GM13976 (cell line): ENCODE data around the gene SCEL.
A peak's percentile ranks its signal among the peaks of the same experiment; 100 is the strongest.

Source experiments
- DNase-seq: peaks from one replicate; pipeline ENCODE4 v3.0.0; 2012; ENCODE audit warnings: low spot score
- in situ Hi-C: fragments of 300-500 bp; cut with MboI; formaldehyde crosslinking; loops from one replicate; pipeline ENCODE4 v1.12.0; 2022; ENCODE audit warnings: low sequenced_read_pairs, mixed read lengths, inconsistent platforms; ENCODE audit not compliant: unreplicated experiment
- TF ChIP-seq, protein P1 (sequence below): IDR thresholded peaks from 2 replicates; pipeline ENCODE4 v1.5.1; 2012; ENCODE audit warnings: borderline replicate concordance, mild to moderate bottlenecking; ENCODE audit not compliant: insufficient read depth; ENCODE audit errors: extremely low read depth, missing control alignments, control extremely low read depth

The SCEL gene

DNA sequence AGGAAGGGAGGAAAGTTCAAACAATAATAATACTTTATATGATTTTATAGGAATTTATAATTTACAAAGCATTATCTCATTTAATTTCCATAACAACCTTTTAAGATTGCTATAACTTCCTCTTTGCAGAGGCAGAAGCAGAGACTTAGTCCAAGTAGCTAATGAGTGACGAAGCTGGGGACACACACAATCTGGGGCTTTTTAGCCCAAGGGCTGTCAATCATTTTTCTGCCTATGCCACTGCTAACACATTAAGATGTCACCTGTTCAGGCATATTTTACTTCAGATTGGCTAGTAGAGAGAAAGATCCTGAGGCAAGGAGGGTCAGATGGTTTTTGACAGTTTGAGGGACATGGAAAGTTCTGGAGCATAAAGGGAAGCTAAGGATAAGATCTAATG is 12.6 kb downstream of the SCEL start:
- TF ChIP-seq, protein P1, sequence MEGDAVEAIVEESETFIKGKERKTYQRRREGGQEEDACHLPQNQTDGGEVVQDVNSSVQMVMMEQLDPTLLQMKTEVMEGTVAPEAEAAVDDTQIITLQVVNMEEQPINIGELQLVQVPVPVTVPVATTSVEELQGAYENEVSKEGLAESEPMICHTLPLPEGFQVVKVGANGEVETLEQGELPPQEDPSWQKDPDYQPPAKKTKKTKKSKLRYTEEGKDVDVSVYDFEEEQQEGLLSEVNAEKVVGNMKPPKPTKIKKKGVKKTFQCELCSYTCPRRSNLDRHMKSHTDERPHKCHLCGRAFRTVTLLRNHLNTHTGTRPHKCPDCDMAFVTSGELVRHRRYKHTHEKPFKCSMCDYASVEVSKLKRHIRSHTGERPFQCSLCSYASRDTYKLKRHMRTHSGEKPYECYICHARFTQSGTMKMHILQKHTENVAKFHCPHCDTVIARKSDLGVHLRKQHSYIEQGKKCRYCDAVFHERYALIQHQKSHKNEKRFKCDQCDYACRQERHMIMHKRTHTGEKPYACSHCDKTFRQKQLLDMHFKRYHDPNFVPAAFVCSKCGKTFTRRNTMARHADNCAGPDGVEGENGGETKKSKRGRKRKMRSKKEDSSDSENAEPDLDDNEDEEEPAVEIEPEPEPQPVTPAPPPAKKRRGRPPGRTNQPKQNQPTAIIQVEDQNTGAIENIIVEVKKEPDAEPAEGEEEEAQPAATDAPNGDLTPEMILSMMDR = no peak
- DNase-seq = no peak
- in situ Hi-C loops = no loop called here

DNA sequence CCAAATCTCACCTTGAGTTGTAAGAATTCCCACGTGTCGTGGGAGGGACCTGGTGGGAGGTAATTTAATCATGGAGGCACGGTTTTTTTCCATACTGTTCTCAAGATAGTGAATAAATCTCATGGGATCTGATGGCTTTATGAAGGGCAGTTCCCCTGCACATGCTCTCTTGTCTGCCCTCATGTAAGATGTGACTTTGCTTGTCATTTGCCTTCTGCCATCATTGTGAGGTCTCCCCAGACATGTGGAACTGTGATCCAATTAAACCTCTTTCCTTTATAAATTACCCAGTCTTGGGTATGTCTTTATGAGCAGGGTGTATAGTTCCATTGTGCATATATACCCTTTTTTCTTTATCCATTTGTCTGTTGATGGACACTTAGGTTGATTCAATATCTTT is 13.1 kb downstream of the SCEL start:
- TF ChIP-seq, protein P1 = no peak
- in situ Hi-C loops = no loop called here
- DNase-seq = no peak

DNA sequence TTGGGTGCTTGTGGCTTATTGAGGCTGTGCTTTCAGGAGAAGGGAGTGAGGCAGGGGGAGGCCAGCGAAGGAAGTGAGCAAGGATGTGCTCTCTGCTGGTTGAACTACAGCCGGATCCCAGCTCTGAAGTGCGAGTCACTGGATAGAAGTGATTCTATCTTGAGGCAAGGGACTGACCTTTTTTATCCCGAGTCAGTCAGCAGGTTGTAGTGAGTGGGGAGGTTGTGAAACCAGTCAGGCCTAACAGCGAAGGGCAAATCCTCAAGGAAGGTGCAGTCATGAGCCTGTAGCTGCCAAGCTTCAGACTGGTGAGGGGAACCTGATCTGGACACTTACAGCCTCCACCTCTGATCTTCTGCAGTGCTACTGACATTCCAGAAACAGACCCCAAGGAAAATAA is 18.6 kb downstream of the SCEL start:
- DNase-seq = no peak
- in situ Hi-C loops = no loop called here
- TF ChIP-seq, protein P1 = no peak

DNA sequence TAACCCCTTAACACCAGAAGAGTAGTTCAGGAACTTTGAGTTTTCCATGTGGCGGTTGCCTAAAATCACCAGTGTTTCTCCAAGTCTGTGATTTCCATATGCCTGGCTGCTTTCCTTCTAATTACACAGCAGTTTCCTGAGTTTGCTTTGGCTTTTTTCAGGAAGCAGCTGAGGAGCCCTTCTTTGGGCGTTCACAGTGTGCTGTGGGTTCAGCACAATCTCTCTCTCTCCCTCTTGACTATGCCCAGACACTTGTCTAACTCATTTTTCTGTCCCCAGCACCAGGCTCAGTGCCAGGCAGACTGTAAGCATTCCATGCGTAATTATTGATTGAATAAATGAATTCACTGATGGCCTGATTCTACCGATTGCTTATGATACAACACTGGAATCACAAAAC is 19.7 kb downstream of the SCEL start:
- TF ChIP-seq, protein P1 = no peak
- no peak for DNase-seq
- in situ Hi-C loops = no loop called here

DNA sequence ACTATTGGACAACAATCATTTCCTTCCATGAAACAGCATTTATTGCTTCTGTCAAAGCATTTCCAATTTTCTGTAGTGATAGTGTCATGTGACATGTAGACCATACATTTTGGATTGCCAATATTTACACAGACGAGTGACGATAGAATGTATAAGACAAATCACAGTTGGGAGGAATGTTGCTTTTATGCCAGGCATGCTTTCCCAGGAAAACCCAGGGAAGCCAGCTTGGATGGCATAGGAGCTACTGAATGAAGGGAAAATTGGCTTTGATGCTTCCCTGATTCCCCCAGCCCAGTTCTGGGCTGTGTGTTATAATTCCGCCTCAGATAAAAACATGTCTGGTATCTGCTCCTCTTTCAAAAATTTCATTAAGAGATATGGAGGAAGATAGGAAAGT is 22.5 kb downstream of the SCEL start:
- in situ Hi-C loops = no loop called here
- TF ChIP-seq, protein P1 = no peak
- no peak for DNase-seq

DNA sequence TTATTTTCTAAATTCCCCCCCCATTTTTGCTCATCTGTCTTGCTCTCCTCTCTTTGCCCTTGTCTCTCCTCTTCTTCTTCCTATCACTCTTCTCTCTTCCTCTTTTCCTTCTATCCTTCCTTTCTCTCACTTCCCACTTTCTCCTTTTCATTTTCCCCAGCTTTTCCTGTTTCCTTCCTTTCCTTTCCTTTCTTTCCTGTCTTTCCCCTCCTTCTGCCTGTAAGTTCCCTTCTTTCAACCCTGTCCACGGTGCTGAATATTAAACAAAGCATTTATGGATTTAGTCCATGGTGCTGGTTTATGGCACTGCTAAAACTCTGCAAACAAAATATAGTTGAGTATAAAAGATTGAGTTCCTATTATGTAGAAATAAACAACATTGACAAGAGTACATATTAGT is 27.6 kb downstream of the SCEL start:
- in situ Hi-C loops = loop anchor here (10.0 kb wide), 1 partner anchor 68 kb away; no protein-coding TSS in a partner anchor
- DNase-seq = no peak
- TF ChIP-seq, protein P1 = no peak

DNA sequence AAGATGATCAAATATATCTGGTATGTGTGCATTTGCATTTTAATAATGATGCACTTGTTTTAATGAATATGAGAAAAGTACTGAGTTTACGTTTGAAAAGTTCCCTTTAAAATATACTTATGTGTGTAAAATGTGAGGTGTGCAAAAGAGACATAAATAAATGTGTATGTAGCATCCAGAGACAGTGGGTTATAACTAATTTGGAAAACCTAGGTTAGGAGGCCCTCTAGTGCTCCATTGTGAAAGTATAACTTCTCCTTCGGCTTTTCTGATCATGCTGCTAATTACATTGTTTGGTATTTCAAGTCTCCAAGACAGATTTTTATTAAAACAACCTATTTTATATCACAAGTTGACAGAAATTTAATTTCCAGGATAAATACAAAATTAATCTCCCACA is 30.1 kb downstream of the SCEL start:
- TF ChIP-seq, protein P1 = peak; percentile 41
- DNase-seq = peak; percentile 36
- in situ Hi-C loops = loop anchor here (10.0 kb wide), 1 partner anchor 71 kb away; no protein-coding TSS in a partner anchor
